Measurements from ENCODE around the gene ZBTB7C.

Gene ZBTB7C

GRCh38 chr18:48074929-48075706 is 334.1 kb downstream of the ZBTB7C start:
- DNase-seq, result no peak

DNA sequence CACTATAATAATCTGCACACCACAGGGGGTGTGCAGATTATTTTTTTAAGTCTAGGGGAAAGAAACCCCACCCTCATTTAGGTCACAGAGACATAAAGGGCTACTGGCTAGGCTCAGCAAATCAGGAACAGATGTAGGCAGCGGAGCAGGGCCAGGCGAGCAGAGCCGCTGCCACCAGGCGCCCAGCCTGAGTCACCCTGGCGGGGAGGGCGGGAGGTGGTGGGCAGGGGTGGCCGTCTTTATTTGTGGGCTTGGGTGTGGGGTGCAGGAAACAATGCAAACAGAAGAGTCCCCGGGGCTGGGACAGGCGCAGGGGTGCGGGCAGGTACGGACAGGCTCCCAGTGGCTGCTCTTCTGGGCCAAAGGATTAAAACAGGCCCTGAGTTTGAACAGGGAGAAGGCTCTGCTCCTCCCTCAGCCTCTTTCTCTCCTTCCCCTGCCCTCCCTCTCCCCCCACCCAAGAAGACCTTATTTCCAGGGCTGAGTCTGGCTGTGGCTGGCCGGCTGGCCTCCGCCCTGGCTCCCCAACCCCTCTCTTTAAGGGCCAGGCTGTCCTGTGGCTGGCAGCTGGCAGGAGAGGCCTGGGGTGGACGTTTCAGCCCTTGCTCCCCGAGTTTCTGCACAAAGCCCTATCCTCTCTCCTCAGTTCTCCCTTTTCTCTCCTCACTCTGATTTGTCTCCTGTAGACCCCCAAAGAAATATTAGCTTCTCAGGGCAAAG is 335.8 kb downstream of the ZBTB7C start:
- DNase-seq, result no peak

GRCh38 chr18:48072428-48073204 is 336.6 kb downstream of the ZBTB7C start:
- no peak for DNase-seq

- no peak for DNase-seq
Observed at GRCh38 chr18:48068916-48069445, 340.2 kb downstream of the ZBTB7C start.

GRCh38 chr18:48066225-48066652 is 342.9 kb downstream of the ZBTB7C start:
- DNase-seq, result no peak

- no peak for DNase-seq
Observed at GRCh38 chr18:48065601-48065995, 343.6 kb downstream of the ZBTB7C start.

DNA sequence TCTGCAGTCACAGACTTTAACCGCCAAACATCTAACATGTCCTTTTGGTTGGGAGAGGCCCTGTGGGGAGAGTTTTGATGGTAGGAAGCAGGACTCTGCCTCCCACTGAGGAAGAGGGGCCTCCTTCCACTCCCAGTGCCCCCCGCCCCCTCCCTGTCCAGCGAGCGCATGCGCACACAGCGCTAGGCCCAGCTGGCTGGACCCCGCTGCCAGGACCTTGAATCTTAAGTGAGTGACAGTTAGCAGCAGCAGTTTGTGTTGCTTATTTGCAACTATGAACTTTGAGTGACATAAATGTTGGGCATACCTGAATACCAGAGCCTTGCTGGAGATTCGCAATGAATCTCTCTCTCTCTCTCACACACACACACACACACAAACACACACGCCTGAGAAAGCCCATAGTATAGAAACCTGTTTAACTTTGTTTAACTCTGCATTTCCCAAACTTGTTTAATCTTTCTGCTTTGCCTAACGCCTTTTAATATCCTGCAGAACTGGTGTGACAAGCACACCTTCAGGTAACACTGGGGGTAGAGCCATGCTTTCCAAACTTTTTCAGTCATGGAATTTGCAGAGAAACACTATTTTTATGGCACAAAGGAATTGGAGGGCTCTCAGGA is 344.1 kb downstream of the ZBTB7C start:
- DNase-seq, result no peak

GRCh38 chr18:48061781-48062570 is 347.2 kb downstream of the ZBTB7C start:
- no peak for DNase-seq

DNA sequence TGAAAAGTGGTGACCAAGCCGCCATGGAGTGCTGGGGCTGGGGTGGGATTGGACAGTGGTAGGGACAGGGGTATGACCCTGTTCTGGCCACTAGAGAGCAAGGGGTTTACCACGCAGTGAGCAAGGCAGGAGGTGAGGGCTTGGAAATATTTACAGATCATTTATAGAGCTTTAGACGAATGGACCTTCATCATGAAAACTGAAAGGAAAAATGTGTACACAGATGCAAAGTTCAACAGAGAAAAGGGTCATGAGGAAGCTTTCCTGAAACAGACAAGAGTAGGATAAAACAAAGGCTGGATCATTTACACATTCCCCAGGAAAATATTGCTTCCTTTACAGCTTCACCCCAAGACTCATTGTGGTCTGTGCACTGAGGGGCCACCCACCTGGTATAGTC is 348.2 kb downstream of the ZBTB7C start:
- no peak for DNase-seq

- DNase-seq, result no peak
Observed at GRCh38 chr18:48060346-48060745, 348.8 kb downstream of the ZBTB7C start.

DNA sequence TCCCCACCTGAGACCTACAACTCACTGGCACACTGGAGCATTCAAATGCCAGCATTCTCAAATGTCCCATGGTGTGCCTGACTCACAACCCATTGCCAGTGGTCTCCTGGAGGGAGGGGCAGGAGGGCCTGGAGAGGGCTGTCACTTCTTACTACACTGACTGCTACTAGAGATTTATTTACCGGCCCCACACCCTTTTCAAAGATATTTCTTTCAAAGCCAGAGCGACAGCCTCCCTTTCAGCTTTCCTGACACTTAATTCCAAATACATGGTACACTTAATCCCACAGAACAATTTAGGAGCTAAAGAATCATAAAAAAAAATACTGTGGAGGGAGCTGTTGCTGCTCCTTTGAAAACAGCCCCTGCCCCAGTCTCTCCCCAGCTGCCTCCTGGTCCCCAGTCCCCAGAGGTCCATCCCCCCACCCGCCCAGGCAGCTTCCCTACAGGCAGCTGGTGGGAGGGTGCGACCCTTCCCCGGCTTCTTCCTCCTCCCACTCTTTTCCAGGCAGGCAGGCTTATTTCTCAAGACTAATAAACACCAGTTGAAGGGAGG is 349.6 kb downstream of the ZBTB7C start:
- DNase-seq, result no peak

DNA sequence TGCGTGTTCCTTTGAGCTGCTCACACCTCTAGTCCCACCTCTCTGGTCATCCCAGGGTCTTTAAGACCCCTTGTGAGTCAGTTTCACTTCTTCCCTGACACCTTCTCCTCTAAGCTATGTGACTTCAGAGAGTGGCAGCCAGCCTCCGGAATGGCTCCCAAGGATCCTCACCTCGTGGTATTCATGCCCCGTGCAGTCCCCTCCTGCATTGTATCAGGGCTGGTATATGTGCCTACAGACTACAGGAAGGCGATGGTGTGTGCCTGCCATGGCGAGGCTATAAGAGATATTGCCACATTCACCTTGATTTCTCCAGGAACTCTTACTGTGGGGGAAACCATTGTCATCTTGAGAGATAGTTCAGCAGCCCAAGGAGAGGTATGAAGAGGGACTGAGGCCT is 350.7 kb downstream of the ZBTB7C start:
- DNase-seq, result no peak

GRCh38 chr18:48057018-48057417 is 352.2 kb downstream of the ZBTB7C start:
- no peak for DNase-seq

GRCh38 chr18:48055351-48055750 is 353.8 kb downstream of the ZBTB7C start:
- no peak for DNase-seq

DNA sequence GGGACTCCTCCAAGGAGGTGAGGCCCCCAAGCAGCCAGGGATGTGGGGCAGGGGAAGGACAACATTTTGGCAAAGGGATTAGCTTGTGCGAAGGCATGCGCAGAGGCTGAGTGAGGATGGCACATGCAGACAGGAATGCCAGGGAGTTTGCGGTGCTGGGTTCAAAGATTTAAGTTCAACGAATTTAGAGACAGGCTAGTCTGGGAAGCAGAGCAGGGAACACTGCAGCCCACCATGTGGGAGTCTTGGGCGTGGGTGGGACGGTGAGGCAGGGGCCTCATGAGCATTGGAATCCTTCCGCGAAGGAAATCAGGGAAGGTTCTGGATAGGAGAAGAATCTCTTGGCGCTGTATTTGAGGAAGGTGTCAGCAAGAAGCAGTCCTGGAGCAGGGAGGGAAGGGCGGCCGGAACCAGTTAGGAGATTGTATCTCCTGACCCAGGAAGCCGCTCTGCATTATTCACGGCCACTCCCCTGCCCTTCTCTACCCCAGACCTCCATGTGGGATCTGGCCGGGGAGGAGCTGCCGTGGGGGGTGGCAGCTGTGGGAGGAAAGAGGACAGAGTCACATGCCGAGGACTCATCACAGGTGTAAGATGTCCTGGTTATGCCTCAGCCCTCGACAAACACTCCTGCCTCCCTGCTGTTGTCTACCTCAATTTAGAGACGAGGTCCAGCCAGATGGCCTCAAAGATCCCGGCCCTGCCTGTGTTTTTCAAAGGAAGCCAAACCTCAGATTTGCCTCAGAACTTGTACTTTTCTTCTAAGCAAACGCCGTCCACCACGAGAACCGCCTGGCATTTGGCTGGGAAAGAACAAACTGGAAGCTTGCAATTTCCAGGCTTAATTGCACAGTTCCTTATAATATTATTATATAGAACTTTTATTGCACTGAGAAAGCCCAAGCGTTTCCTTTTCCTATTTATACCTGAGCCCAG is 355.0 kb downstream of the ZBTB7C start:
- no peak for DNase-seq

- DNase-seq, result no peak
Observed at GRCh38 chr18:48052842-48053241, 356.3 kb downstream of the ZBTB7C start.

DNA sequence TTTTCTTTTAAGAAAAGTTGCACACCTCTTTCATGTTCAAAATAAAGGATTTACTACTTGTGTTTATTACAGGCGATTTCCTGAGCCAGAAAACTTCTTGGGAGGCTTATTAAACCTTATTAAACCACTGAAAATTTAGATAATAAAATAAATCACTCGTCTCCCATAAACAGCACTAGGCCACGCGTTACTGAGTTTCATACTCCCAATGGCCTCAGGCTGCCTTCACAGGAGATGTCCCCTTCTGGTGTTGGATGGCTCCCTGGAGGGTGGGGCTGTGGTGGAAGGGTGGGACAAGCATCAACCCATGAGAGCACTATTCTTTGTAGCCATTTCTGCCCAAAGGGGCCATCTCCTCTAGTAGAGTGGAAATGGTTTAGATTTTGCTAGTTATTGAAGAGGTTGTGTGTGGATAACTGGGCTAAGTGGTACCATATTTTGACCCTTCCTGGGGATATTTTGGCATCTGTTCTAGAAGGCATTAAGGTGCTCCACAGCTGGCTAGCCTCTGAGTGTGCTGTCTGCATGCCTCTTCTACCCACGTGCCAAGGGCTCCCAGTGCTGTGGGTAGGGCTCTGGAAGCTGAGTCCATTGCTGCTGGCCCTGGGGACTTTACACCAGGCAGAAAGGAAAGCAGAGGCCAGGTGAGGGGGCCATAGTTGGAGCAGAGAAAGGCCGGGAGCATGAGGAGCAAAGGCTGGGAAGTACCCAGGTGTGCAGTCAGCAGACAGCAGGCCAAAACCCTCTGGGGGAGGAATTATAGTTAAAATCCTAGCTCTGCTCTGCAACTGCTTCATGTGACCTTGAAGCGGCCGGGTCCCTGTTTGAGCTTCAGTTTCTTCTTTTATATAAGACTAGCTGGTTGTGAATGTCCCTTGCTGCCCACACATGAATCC is 357.0 kb downstream of the ZBTB7C start:
- DNase-seq, result no peak

DNA sequence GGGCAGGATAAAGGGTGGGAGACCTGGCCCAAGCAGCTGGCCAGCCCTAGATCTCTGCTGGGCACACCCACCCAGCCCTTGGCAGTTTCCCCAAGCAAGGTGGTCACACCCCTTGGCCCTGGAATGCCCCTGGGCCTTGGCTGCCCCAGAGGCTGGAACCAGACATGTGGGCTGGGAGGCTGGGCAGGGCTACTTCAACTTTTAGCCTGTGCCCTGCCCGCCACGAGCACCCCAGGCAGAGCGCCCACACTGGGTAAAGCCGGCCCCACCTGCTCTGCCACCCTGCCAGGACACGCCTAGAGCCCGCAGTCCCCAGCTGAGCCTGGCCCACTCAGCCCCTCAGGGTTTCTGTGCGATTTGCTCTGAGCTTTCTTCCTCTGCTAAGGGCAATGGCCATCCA is 359.0 kb downstream of the ZBTB7C start:
- DNase-seq, result no peak

DNA sequence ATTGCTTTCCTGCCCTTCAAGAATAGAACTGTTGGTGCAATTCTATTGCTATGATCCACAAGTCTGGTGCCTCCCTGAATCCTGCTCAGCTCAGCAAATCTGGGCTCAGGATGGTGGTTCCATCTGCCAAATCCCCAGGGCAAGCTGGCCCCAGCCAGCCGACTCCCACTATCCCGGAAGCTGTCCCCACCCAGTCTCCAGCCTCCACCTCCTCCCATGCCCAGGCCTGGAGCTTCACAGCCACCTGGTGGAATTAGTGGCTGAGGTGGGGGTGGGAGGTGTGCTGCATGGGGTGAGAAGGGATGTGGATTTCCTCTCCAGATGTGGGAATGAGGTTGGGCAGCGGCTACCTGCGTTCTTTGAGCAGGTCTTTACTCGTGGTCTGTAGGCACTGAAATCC is 359.4 kb downstream of the ZBTB7C start:
- DNase-seq, result no peak

Data from NCI-H187 (cell line).